Nasal cavity respiratory epithelium epithelial cell of viscerocranial mucosa (primary cell): ENCODE measurements around the gene SULT1A1. TPM values are rescaled to one million over a fixed set of nuclear protein-coding genes. Genes with fewer than 3 reads are reported as not detected.

Experiments
- total RNA-seq: library from RNA; depleted of rRNA; stranded (reverse); fragments of >200 nt; gene quantifications from 2 replicates; pipeline ENCODE4 v1.2.3, GENCODE V29; 2014

SULT1A1 gene
- 2.4 and 2.7 TPM in 2 replicates for total RNA-seq

GRCh38 chr16:28609631-28610594, at the start of gene SULT1A1:
SULT1A1 (minus strand) TSS chr16:28610044; CDS start chr16:28608855, 1,189 bp downstream.

GRCh38 chr16:28637765-28638164, 27.9 kb upstream of the SULT1A1 start, which contains the start of gene NPIPB8:
NPIPB8 (plus strand) TSS chr16:28638065; CDS start chr16:28638361, 296 bp downstream.

GRCh38 chr16:28596840-28597691, 12.8 kb downstream of the SULT1A1 start, which contains the start of gene SULT1A2:
SULT1A2 (minus strand) TSS chr16:28597050; CDS start chr16:28595930, 1,120 bp downstream.

Other genes starting within 250 kb of the SULT1A1 start
- gene NPIPB6, start 246.5 kb downstream of the SULT1A1 start, total RNA-seq = under 0.01 and 2.1 TPM in 2 replicates
- 164 and 188 TPM in 2 replicates for gene EIF3CL, start 206.2 kb downstream of the SULT1A1 start, total RNA-seq
- not detected in 2 replicates for gene NPIPB7, start 137.7 kb downstream of the SULT1A1 start, total RNA-seq
- gene CLN3, start 118.0 kb downstream of the SULT1A1 start, total RNA-seq = 12.0 and 20.9 TPM in 2 replicates
- 0.07 TPM in 1 of 2 replicates, not detected in the other for gene APOBR, start 115.4 kb downstream of the SULT1A1 start, total RNA-seq
- not detected in 2 replicates for gene IL27, start 103.2 kb downstream of the SULT1A1 start, total RNA-seq
- gene NUPR1, start 71.1 kb downstream of the SULT1A1 start, total RNA-seq = 76.2 and 90.9 TPM in 2 replicates
- 9.9 and 12.2 TPM in 2 replicates for gene SGF29, start 56.1 kb downstream of the SULT1A1 start, total RNA-seq
- 0.21 TPM in 1 of 2 replicates, not detected in the other for gene SULT1A2, start 13.0 kb downstream of the SULT1A1 start, total RNA-seq
- 0.34 and 0.50 TPM in 2 replicates for gene NPIPB8, start 28.0 kb upstream of the SULT1A1 start, total RNA-seq
- gene EIF3C, start 101.4 kb upstream of the SULT1A1 start, total RNA-seq = 301 and 400 TPM in 2 replicates
- 0.68 and 3.1 TPM in 2 replicates for gene NPIPB9, start 141.7 kb upstream of the SULT1A1 start, total RNA-seq
- 51.6 and 125 TPM in 2 replicates for gene ATXN2L, start 213.0 kb upstream of the SULT1A1 start, total RNA-seq
- 112 and 150 TPM in 2 replicates for gene TUFM, start 236.3 kb upstream of the SULT1A1 start, total RNA-seq